Measurements from ENCODE around the gene DIP2A.
A peak's percentile ranks its signal among the peaks of the same experiment; 100 is the strongest.
"Not testable (repeated sequence)": the region's sequence is repeated elsewhere in the genome, so short reads cannot be mapped to it uniquely, and the experiment has no call there.

DIP2A gene

DNA sequence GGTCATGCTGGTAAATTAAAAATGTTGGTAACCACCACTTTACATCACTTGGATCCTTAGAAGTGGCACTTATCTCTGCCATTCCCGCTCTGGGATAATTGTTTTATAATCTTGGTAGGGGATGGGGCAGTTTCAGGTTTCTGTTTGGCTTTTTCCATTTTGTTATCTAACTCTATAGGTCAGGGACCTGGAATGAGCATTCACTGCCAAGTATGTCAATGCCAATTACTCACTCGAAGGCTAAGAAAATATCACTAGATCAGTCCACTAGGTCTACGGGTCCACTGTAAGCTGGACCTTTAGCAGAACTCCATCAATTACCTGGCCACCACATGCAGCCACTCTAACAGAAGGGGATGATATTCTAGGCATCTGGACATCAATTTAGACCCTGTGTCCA, 4.5 kb upstream of the DIP2A start:
- DNase-seq, result no peak

- no peak for DNase-seq
These were observed 3.9 kb upstream of the DIP2A start for GRCh38 chr21:46454634-46455390.

DNA sequence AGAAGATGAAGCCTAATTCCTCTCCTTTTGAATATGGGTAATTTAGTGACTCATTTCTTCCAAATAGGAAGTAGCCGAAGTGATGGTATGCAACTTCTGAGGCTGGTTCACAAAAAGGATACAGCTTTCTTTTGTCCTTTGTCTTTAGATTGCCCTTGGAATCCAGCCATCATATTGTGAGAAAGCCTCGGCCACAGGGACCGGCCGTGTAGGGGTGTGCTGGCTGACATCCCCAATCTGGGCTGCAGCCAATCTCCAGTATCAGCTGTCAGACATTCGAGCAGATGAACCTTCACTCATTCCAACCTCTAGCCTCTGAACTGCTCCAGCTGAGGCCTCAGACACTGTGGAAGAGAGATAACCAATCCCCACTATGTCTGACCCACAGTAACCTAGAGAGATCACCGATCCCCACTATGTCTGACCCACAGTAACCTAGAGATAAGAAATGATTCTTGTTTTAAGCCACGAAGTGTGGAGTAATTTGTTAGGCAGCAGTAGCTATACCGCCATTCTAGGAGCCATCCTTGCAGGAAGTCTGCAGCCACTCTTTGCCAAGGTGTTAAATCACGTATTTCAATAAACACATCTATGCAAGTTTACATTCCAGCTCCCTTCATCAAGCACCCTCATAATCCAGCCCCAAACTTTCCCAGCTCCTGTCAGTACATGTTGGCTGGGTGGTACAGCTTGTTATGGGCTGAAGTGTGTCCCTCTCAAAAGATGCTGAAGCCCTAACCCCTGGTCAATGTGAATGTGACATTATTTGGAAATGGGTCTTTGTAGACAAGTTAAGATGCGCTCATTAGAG, 2.9 kb upstream of the DIP2A start:
- no peak for DNase-seq

DNA sequence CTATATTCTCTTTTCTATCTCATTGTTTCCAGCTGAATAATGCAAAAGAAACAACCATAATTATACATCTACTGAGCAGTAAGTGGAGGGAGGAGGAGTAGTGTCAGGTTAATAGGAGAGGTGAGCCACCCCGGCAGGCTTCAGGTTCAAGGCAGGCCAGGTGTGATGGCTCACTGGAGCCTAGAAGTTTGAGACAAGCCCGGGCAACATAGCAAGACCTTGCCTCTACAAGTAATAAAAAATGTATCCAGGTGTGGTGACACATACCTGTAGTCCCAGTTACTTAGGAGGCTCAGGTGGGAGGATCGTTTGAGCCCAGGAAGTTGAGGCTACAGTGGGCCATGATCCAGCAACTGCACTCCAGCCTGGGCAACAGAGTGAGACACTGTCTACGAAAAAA, 1.9 kb upstream of the DIP2A start:
- no peak for DNase-seq

GRCh38 chr21:46457801-46458314, 833 bp upstream of the DIP2A start:
- DNase-seq, result peak; percentile 51

DNA sequence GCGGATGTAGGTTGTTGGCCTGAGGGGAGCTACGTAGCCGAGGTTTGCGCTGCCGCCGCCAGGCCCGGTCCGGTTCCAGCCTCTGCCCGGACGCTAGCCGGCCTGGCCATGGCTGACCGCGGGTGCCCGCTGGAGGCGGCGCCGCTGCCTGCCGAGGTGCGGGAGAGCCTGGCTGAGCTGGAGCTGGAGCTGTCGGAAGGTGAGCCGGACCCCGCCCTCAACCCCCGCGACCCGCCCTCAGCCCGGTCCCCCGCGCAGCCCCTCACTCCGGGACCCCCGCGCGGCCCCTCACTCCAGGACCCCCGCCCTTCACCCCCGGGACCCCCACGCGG, 299 bp downstream of the DIP2A start:
- no peak for DNase-seq

DNA sequence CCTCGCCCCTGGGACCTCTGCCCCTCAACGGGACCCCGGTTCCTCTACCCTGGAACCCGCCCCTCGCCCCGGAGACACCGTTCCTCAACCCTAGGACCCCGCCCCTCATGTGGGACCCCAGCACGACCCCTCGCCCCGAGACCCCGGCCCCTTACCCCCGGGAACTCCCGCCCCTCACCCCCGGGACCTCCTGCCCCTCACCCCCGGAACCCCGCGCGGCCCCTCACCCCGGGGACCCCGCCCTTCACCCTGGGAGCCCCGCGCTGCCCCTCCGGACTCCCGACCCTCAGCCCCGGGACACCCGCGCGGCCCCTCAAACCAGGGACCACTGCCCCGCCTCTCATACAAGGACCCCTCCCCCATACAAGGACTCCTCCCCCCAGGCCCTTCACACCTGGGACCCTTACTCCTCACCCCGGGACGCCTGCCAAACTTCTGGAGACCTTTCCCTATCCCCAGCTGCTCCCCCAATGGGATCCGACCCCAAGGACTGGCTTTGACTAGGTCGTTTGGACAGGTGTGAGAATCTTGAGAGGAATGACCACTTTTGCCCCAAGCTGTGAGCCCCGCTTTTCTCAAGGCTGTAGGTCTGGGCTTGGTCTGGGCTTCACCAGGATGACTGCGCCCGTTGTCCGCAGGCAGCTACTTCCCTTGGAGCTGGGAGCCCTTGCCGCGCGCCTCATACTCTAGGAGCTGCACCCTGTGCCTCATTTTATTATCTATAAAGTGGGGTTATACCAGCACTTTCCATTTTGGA, 843 bp downstream of the DIP2A start:
- DNase-seq, result peak; percentile 19

DNA sequence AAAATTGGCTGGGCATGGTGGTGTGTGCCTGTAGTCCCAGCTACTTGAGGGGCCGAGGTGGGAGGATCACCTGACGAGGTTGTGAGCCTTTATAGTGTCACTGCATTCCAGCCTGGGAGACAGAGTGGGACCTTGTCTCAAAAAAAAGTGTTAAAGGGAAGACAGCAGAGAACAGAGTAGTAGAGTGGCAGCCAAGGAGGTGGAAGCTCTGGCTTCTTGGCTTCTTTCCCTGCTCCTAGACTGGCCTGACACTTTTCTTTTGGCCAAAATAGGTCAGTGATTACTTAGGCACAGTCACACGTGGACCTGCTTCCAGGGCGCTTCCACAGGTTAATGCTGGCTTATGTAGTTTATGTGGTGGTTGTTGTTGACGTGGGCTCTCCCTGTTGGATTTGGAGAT, 3.2 kb downstream of the DIP2A start:
- no peak for DNase-seq

DNA sequence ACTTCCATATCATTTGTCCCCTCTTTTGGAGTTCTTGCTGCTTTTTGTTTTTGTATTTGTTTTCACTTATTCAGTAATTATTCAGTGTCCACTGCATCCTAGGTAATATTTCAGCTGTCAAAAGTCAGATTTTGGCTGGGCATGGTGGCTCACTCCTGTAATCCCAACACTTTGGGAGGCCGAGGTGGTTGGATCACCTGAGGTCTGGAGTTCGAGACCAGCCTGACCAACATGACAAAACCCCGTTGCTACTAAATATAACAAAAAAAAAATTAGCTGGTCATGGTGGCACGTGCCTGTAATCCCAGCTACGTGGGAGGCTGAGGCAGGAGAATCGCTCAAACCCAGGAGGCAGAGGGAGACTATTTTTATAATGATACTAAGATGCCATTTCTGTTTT, 6.5 kb downstream of the DIP2A start:
- not testable (repeated sequence) for DNase-seq

GRCh38 chr21:46465651-46466050, 7.0 kb downstream of the DIP2A start:
- DNase-seq, result no peak

DNA sequence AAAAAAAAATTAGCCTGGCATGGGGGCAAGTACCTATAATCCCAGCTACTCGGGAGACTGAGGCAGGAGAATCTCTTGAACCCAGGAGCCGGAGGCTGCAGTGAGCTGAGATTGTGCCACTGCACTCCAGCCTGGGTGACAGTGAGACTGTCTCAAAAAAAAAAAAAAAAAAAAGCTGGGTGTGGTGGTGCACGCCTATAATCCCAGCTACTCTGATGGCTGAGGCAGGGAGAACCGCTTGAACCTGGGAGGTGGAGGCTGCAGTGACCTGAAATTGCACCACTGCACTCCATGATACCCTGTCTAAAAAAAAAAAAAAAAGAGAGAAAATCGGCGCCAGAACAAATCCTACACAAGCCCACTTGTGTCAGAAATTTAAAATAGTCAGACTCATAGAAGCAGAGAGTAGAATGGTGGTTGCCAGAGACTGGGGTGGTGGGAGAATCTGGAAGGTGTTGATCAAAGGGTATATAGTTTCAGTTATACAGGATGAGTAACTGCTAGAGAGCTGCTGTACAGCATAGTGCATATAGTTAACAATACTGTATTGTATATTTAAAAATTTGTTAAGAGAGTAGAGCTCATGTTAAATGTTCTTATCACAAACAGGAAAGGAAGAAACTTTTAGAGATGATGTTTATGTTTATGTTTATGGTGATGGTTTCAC, 9.6 kb downstream of the DIP2A start:
- no peak for DNase-seq

DNA sequence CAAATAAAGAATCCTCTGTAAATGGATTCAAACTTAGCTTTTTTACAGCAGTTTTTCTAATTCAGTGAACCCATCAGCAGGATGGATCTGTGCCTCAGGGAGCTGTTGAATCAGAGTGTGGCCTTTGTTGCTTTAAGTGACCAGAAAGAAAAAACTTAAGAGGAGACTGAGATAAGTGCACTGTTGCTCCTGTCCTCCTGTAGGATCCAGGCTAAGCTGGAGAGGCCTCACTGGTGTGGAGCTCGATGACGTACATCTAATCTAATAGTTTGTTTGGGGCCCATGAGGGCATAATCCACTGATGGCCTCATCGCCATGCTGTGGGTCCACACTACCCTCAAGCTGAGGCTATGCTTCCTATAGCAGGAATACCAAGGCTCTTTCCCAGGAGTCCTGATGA, 10.6 kb downstream of the DIP2A start:
- DNase-seq, result no peak

DNA sequence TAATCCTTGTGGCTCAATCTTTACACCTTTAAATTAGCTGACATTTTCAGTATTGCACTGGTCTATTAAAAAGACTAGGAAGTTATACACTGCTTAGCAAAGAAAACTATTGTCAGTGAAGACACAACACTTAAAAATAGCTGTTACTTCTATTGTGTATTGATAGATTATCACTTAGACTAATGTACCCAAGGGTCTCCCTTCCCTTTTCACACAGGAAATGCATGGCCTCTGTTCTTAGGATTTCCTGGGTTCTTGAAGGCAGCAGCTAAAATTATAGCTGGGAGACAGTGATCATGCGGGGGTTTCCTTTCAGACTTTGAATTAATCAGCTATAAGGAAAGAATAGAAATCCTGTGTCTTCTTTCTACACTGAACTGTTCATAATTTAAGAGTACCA, 12.8 kb downstream of the DIP2A start:
- DNase-seq, result no peak

DNA sequence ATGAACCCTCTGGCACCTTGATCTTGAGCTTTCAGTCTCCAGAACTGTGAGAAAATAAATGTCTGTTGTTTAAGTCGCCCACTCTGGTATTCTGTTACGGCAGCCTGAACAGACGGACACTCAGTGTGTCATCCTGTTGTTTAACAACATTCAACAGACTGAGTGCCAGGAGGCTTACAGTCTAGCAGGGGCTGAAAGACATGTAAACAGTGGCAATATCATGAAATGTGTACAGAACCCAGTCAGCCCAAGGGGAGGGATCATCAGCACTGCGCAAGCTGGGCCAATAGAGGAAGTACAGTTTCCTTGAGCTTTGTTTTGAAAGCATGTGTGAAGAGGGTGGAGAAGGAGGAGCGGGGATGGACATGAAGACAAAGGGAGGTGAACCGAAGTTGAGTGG, 13.6 kb downstream of the DIP2A start:
- DNase-seq, result peak; percentile 4

DNA sequence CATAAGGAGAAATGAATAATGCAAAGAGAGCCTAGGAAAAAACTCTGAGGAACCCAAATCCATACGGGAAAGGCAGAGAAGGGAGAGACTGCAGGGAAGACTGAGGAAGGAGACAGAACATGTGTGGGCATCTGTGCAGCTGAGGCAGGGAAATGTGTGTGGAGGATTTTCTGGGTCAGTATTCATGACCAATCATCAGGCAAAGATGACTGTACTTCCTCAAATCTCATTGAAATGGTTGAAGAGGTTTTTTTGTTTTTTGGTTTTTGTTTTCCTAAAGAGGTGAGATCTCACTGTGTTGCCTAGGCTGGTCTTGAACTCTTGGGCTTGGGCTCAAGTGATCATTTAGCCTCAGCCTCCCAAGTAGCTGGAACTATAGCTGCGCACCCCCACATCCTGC, 15.7 kb downstream of the DIP2A start:
- no peak for DNase-seq

- no peak for DNase-seq
These were observed 16.6 kb downstream of the DIP2A start for GRCh38 chr21:46475296-46475695.

GRCh38 chr21:46477765-46478164, 19.1 kb downstream of the DIP2A start:
- no peak for DNase-seq

- no peak for DNase-seq
These were observed 20.2 kb downstream of the DIP2A start for GRCh38 chr21:46478910-46479309.

DNA sequence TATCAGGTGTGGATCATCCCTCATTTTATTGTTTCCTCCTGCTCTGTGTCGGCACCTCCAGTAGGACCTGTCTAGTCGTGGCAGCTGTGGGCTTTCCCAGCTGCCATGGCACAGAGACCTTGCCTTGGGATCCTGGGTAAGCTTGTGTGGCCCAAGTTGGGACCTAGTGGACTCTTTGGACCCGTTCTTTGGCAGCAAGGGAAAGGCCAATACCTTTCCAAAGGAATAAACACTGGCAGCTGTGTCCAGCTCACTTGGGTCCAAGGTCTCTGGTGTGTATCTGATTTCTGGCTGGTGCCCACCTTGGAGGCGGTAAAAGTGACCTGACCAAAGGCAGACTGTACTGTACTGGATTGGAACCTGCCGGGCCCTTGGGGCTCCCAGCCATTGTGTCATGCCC, 21.8 kb downstream of the DIP2A start:
- no peak for DNase-seq

- DNase-seq, result peak; percentile 36
These were observed 23.6 kb downstream of the DIP2A start for GRCh38 chr21:46482225-46482845.

DNA sequence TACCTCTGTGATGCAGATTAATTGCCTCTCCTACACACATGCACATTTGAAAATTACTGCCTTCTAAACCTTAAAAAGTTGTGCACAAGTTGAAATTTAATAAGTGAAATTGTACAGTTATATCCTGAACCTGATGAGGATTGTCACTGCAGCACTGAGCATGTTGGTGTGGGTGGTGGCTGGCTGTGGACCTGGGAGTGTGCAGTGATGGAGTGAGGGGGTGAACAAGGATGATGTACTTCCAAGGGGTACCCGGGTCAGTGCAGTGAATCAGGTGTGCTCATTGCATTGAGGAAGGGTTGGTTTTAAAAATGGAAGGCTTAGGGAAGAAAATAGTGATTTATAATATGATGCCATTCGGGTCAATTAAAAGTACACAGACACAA, 24.1 kb downstream of the DIP2A start:
- no peak for DNase-seq

All from NCI-H69 (cell line).